GM15510 (cell line): ENCODE data around the gene AGPAT2.

Experiments
- POLR2A ChIP-seq: IDR thresholded peaks from 3 replicates; pipeline ENCODE4 v1.6.1; 2011; ENCODE audit warnings: borderline replicate concordance; ENCODE audit not compliant: insufficient read length; ENCODE audit errors: extremely low read depth

AGPAT2 gene

GRCh38 chr9:136627703-136628102, 59.6 kb downstream of the AGPAT2 start:
- no peak for TF ChIP-seq POLR2A

DNA sequence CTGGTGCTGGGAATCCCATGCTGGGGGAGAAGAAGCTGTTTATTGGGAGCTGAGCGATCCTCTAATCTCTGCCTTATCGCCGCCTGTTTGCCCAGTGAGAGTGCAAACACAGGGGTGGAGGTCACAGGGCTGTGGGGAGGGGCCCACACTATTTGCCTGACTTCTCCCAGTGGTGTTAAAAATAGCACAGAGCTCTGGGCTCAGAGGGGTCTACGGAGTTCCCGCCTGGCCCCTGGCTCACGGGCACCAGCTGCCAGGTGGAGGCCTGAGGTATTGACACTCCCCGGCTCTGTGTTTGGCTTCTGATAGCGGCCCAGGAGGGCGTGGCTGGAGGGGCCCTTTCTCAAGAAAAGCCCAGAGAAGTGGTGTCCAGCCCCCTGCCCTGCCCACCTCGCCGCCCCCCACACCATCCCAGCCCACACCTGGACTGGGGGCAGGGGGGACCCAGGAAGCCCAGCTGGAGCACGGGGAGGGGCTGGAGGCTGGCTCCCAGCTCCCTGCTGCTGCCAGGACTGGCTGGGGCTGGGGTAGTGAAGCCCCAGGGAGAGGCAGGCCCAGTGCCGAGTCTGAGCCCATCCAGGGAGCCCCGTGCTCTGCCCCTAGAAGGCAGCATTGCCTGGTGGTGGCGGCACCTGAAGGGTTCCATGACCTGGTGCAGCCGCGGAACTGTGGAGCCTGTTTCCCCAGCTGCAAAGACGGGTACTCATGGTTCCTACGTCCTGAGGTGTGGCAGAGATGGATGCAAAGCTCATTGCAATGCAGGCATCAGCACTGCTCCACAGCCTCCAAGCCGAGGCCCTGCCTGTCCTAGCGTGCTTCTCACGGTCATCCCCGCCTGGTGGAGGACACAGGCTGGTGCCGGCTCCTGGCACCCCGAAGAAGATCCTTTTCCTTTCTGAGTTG, 60.3 kb downstream of the AGPAT2 start:
- TF ChIP-seq POLR2A, result no peak

DNA sequence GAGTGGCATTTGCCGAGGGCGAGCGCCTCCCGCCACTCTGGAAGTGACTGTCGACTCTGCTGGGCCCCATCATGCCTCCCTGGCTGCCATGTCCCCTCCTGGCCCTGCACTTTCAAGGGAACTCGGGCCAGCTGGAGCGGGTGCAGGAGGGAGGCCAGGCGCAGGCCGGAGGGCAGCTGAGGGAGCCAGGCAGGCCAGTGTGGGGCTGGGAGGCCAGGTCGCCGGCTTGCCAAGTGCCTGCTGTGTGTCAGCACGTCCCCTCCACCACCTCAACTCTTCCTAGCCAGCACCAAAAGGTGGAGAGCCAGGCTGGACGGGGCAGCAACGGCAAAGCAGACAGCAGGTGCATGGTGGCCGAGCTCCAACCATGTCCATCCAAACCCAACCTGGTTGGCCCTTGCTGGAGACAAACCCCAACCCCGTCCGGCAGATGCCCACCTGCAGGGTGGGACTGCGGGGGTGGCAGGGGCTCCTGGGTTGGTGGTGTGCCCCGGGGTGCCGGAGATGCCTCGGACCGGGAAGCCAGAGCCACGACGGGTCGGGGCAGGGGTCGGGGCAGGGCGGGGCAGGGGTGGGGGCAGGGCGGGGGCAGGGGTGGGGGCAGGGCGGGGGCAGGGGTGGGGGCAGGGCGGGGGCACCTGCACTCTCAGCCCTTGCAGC, 61.1 kb downstream of the AGPAT2 start:
- TF ChIP-seq POLR2A, result no peak

DNA sequence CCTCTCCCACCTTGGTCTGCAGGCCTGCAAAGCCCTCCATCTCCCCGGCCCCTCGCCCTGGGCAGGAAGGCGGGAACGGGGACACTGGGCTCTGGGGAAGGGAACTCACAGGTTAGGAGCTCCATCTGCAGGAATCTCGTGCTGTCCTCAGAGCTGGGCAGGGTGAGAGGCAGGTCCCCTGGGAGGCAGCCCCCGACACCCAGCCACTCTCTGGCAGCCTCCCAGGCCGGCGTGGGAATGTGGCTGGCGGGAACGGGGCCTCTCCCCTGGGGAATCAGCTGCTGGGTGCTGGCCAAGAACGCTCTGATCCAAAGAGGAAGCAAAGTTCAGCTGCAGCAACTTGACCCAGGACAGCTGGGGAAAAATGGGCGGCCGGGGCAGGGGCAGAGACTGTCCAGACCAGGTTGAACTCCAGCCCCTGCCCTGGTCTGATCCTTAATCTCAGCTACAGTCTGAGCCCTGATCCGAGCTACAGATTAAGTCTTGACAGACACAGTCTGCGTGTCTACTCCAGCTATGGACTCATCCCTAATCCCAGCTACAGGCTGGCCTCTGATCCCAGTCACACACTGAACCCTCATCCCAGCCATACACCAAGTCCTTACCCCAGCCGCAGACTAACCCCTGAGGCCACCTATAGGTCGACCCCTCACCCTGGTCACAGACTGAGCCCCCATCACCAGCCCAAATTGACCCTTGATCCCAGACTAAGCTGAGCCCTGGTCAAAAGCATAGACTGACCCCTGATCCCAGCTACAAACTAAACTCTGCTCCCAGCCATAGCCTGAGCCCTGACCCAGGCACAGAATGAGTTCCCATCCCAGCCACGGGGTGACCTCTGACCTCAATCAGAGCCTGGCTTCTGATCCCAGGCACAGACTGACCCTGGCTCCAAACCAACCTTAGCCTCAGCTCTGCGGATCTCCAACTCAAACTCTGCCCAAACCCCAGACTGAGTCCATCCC, 61.9 kb downstream of the AGPAT2 start:
- TF ChIP-seq POLR2A, result no peak

GRCh38 chr9:136624184-136624951, 62.9 kb downstream of the AGPAT2 start:
- no peak for TF ChIP-seq POLR2A

DNA sequence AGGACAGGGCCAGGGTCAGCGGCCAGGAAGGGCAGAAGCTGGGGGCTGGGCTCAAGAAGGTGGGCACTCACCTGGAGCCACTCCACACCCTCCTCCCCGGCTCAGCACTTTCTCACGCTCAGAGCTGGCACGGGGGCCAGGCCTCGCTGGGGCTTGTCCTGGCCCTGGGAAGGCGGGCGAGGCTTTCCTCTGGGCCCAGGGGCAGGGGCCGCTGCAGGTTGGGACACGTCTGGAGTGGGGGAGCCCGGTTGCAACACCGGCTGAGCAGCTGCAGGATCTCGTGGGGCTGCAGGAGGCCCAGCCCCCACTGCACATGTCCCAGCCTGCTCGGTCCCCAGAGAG, 63.4 kb downstream of the AGPAT2 start:
- TF ChIP-seq POLR2A, result no peak
